Transverse colon (tissue), 4 donors: Measurements from ENCODE around the gene OR2V2. TPM values are rescaled to one million over a fixed set of nuclear protein-coding genes. Genes with fewer than 3 reads are reported as not detected.

Experiments
- DNase-seq: peaks from one replicate; pipeline ENCODE4 v3.0.0-alpha.2; 2019
- H3K27ac ChIP-seq, 4 donors: fragments of 200-600 bp; sonication (generic); 2 replicates each; pipeline ENCODE4 v1.5.1; 2016 to 2018; ENCODE audit warnings: inconsistent platforms in 4 of 4
- H3K27me3 ChIP-seq: fragments of 200-600 bp; sonication (generic); 2 replicates; pipeline ENCODE4 v1.5.1; 2017; ENCODE audit warnings: inconsistent platforms
- H3K36me3 ChIP-seq, 4 donors: fragments of 200-600 bp; sonication (generic); 2 replicates each; pipeline ENCODE4 v1.5.1; 2017 to 2019; ENCODE audit warnings: inconsistent platforms in 4 of 4
- H3K4me1 ChIP-seq, 4 donors: fragments of 200-600 bp; sonication (generic); 2 replicates each; pipeline ENCODE4 v1.5.1; 2017 to 2020; ENCODE audit warnings: inconsistent platforms in 4 of 4
- H3K4me3 ChIP-seq, 4 donors: fragments of 200-600 bp; sonication (generic); 1 replicate in 1 of 4; 2 replicates in 3 of 4; pipeline versions ENCODE4 v1.5.1 to v1.6.1; 2017 to 2019; ENCODE audit warnings: inconsistent platforms in 4 of 4
- H3K9me3 ChIP-seq, 2 donors: fragments of 200-600 bp; sonication (generic); 2 replicates each; pipeline ENCODE4 v1.5.1; 2017 to 2019; ENCODE audit warnings: inconsistent platforms in 2 of 2
- CTCF ChIP-seq, 5 experiments: fragments of 200-600 bp in 3 of 5; fragments of 450-650 bp in 2 of 5; sonication (generic) in 3 of 5; IDR thresholded peaks; 1 replicate in 2 of 5; 2 replicates in 3 of 5; pipeline ENCODE4 v1.5.1; 2016 to 2017; ENCODE audit warnings: antibody characterized with exemption in 5 of 5, inconsistent platforms in 3 of 5, mild to moderate bottlenecking in 2 of 5, moderate library complexity in 1 of 5
- EP300 ChIP-seq: sonication (generic); formaldehyde crosslinking; IDR thresholded peaks from one replicate; pipeline ENCODE4 v1.6.1; 2017; ENCODE audit warnings: antibody characterized with exemption, low read depth
- POLR2A ChIP-seq: fragments of 450-650 bp; IDR thresholded peaks from one replicate; pipeline ENCODE4 v1.6.1; 2016; ENCODE audit warnings: antibody characterized with exemption, mild to moderate bottlenecking, moderate library complexity
- POLR2AphosphoS5 ChIP-seq, 3 donors: sonication (generic); formaldehyde crosslinking; IDR thresholded peaks; one replicate each; pipeline ENCODE4 v1.6.1; 2016; ENCODE audit warnings: antibody characterized with exemption in 3 of 3
- WGBS, 2 donors: methylation state at CpG; one replicate each; pipeline ENCODE4 v1.1.5; 2018; ENCODE audit warnings: low coverage in 1 of 2; 5-methylcytosine and 5-hydroxymethylcytosine counted together
- in situ Hi-C, 4 donors: fragments of 200-750 bp; cut with MboI; loops; one replicate each; pipeline versions ENCODE4 v1.15.0 to v1.15.1; 2017; ENCODE audit warnings: low sequenced_read_pairs in 3 of 4, low pct_ligation_motif_present in 1 of 4, low pct_unique_long_range_greater_than_20kb in 1 of 4
- intact Hi-C: fragments of 100-400 bp; cut with DNase I; formaldehyde crosslinking; loops from one replicate; pipeline ENCODE4 v1.15.1; 2023; ENCODE audit warnings: low total_unique reads
- total RNA-seq, 4 donors: library from RNA; depleted of rRNA; stranded (reverse); fragments of >200 nt; gene quantifications; one replicate each; pipeline ENCODE4 v1.1.0, GENCODE V29; 2016

OR2V2 gene
- total RNA-seq, 4 donors from 2014 or later, result not detected

- intact Hi-C loops, result no loop called here
- DNase-seq, result no peak
- no peaks in the 10 kb centered on the region for H3K9me3 ChIP-seq
- H3K27ac ChIP-seq, result no peak overlapping the region
- in situ Hi-C loops, result no loop called here
- 67 to 82% methylated on average over 3 to 12 of the region's 12 CpGs for WGBS, 2 donors
- H3K4me3 ChIP-seq, result no peak overlapping the region
- no peaks in the 10 kb centered on the region for H3K36me3 ChIP-seq
- H3K4me1 ChIP-seq, result peaks cover 0 to 28% (median 15%) of the 10 kb centered on the region in 4 donors
- H3K27me3 ChIP-seq, result peaks cover 11% of the 10 kb centered on the region
- TF ChIP-seq POLR2A (no peak), CTCF (IDR thresholded peaks at IDR 0.05) (no peak), POLR2AphosphoS5 (IDR thresholded peaks at IDR 0.05) (no peak), EP300 (no peak)
Observed at GRCh38 chr5:181199881-181200638, 52.7 kb downstream of the OR2V2 start.

- 72% methylated on average over 4 of the region's 4 CpGs; no CpG with 5 or more reads in 1 of the 2 donors for WGBS, 2 donors
- intact Hi-C loops, result no loop called here
- Histone ChIP-seq H3K27ac (no peak overlapping the region), H3K4me3 (no peak overlapping the region), H3K9me3 (no peaks in the 10 kb centered on the region), H3K4me1 (peaks cover 0 to 36% (median 23%) of the 10 kb centered on the region in 4 donors), H3K27me3 (peaks cover 13% of the 10 kb centered on the region), H3K36me3 (no peaks in the 10 kb centered on the region)
- in situ Hi-C loops, result no loop called here
- DNase-seq, result no peak
- TF ChIP-seq POLR2AphosphoS5 (IDR thresholded peaks at IDR 0.05) (no peak), POLR2A (no peak), EP300 (no peak), CTCF (IDR thresholded peaks at IDR 0.05) (no peak)
Observed at GRCh38 chr5:181200816-181201215, 53.4 kb downstream of the OR2V2 start.

- Histone ChIP-seq H3K27ac (peak overlapping the region in 3 of 4 donors; percentile 36 to 69 (median 67)), H3K9me3 (no peaks in the 10 kb centered on the region), H3K36me3 (no peaks in the 10 kb centered on the region), H3K4me3 (no peak overlapping the region), H3K27me3 (peaks cover 14% of the 10 kb centered on the region), H3K4me1 (peaks cover 0 to 53% (median 32%) of the 10 kb centered on the region in 4 donors)
- WGBS, 2 donors, result 65 to 71% methylated on average over 4 to 11 of the region's 11 CpGs
- in situ Hi-C loops (no loop called here), intact Hi-C loops (no loop called here)
- no peak for DNase-seq
- TF ChIP-seq POLR2AphosphoS5 (IDR thresholded peaks at IDR 0.05) (no peak), EP300 (no peak), POLR2A (no peak), CTCF (IDR thresholded peaks at IDR 0.05) (no peak)
Observed at GRCh38 chr5:181203093-181203711, 55.8 kb downstream of the OR2V2 start.

GRCh38 chr5:181203777-181204112 lies 56.4 kb downstream of the OR2V2 start:
- no peak for DNase-seq
- in situ Hi-C loops (no loop called here), intact Hi-C loops (no loop called here)
- Histone ChIP-seq H3K36me3 (no peaks in the 10 kb centered on the region), H3K9me3 (no peaks in the 10 kb centered on the region), H3K4me3 (peak overlapping the region; percentile 41 to 69 (median 52)), H3K4me1 (peaks cover 0 to 53% (median 32%) of the 10 kb centered on the region in 4 donors), H3K27ac (peak overlapping the region; percentile 36 to 69 (median 62)), H3K27me3 (peaks cover 14% of the 10 kb centered on the region)
- 0 to 5% methylated on average over 1 to 10 of the region's 17 CpGs for WGBS, 2 donors
- TF ChIP-seq POLR2AphosphoS5 (IDR thresholded peaks at IDR 0.05) (no peak), CTCF (IDR thresholded peaks at IDR 0.05) (no peak), EP300 (no peak), POLR2A (no peak)
